Ureter (tissue), 1 donor: ENCODE results near the gene BSG. TPM values are rescaled to one million over a fixed set of nuclear protein-coding genes. Genes with fewer than 3 reads are reported as not detected.
A peak's percentile ranks its signal among the peaks of the same experiment; 100 is the strongest.

Experiments
- DNase-seq: peaks from one replicate; pipeline ENCODE4 v3.0.0-alpha.2; 2020; ENCODE audit warnings: low spot score
- total RNA-seq: library from RNA; stranded (reverse); gene quantifications from one replicate; pipeline ENCODE4 v1.2.4, GENCODE V29; 2023
- donor health status: DM: yes; HTN: yes; CAD: no.

Gene BSG
- total RNA-seq, 1 donor from 2014 or later, result 273 TPM

DNA sequence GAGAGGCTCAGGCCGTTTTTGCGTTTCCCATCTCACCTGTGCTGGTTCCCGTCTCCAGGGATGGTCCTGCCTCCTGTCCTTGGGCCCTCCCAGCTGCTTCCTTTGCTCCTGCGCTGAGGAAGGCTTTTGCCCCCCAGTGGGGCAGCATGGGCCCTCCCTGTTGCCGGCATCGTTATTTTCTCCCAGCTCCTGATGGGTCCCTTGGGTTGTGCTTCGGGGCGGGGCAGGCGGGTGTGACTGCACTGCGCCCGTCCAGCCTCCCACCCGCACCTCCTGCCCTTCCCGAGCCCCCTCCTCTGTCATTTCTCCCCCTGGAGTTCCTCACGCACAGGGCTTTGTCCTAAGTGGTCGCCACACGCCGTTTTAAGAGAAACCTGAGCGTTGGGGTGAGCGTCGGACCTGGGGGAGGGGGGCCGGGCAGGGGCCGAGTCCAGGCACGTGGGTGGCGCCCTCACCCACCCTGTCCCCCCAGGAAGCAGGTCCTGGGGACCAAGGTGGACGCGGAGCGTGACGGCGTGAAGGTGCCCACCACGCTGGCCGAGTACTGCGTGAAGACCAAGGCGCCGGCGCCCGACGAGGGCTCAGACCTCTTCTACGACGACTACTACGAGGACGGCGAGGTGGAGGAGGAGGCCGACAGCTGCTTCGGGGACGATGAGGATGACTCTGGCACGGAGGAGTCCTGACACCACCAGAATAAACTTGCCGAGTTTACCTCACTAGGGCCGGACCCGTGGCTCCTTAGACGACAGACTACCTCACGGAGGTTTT is 31.3 kb upstream of the BSG start:
- no peak for DNase-seq

DNA sequence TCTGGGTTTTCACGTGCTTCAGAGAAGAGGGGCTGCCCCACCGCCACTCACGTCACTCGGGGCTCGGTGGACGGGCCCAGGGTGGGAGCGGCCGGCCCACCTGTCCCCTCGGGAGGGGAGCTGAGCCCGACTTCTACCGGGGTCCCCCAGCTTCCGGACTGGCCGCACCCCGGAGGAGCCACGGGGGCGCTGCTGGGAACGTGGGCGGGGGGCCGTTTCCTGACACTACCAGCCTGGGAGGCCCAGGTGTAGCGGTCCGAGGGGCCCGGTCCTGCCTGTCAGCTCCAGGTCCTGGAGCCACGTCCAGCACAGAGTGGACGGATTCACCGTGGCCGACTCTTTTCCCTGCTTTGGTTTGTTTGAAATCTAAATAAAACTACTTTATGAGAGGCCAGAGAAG is 30.7 kb upstream of the BSG start:
- DNase-seq, result no peak

- no peak for DNase-seq
These were observed 30.1 kb upstream of the BSG start for GRCh38 chr19:542173-542866.

- DNase-seq, result no peak
These were observed 28.3 kb upstream of the BSG start, which contains the start of gene GZMM for GRCh38 chr19:543910-544608. Gene GZMM (plus strand): TSS chr19:544053. CDS start chr19:544072, 19 bp downstream.

GRCh38 chr19:547117-547516 is 25.3 kb upstream of the BSG start:
- no peak for DNase-seq

GRCh38 chr19:547836-548720 is 24.3 kb upstream of the BSG start:
- DNase-seq, result no peak

DNA sequence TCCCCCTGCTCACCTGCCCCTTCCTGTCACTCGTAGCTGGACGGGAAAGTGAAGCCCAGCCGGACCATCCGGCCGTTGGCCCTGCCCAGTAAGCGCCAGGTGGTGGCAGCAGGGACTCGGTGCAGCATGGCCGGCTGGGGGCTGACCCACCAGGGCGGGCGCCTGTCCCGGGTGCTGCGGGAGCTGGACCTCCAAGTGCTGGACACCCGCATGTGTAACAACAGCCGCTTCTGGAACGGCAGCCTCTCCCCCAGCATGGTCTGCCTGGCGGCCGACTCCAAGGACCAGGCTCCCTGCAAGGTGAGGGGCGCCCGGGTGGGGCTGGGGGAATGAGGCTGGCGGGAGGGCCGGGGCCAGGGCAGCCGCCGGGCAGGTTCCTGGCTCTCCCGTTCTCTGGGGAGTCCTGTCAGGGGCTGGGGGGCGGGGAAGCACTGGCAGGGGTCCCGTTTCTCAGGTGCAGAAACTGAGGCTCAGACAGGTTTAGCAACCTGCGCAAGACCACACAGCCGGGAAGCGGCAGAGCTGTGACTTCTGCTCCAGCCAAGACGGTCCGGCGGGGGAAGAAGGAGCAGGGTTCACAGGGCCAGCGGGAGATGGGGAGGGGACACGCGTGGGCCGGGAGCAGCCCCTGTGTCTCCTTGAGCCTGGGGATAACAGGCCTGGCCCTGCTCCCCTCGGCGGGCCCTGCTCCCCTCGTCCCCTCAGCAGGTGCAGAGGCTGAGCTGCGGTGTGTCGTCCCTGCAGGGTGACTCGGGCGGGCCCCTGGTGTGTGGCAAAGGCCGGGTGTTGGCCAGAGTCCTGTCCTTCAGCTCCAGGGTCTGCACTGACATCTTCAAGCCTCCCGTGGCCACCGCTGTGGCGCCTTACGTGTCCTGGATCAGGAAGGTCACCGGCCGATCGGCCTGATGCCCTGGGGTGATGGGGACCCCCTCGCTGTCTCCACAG is 23.2 kb upstream of the BSG start:
- peak; percentile 39 for DNase-seq

DNA sequence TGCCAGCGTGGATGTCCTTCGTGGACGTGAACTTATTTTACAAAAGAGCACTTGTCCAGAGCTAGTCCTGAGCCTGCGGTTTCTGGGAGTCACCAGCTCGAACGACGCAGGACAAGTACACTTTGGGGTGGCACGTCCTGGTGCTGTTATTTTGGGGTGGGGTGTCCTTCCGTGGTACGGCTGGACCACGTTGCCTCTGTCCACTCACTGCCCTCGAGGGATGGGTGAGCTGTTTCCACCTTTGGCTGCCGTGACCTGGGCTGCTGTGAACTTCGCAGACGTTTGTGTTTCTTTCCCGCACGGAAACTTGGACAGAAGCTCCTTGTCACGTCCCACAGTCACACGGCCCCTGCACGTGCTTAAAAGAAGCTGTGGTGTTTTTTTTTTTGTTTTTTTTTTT is 17.6 kb upstream of the BSG start:
- DNase-seq, result no peak

DNA sequence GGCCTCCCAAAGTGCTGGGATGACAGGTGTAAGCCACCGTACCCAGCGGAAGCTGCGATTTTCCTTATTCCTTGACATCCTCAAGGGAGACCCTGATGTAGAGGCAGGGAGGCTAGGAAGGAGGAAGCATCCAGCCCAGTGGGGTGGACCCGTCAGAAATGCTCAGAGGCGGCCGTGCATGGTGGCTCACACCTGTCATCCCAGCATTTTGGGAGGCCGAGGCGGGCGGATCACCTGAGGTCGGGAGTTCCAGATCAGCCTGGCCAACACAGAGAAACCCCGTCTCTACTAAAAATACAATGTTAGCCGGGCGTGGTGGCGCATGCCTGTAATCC is 17.0 kb upstream of the BSG start:
- DNase-seq, result no peak

DNA sequence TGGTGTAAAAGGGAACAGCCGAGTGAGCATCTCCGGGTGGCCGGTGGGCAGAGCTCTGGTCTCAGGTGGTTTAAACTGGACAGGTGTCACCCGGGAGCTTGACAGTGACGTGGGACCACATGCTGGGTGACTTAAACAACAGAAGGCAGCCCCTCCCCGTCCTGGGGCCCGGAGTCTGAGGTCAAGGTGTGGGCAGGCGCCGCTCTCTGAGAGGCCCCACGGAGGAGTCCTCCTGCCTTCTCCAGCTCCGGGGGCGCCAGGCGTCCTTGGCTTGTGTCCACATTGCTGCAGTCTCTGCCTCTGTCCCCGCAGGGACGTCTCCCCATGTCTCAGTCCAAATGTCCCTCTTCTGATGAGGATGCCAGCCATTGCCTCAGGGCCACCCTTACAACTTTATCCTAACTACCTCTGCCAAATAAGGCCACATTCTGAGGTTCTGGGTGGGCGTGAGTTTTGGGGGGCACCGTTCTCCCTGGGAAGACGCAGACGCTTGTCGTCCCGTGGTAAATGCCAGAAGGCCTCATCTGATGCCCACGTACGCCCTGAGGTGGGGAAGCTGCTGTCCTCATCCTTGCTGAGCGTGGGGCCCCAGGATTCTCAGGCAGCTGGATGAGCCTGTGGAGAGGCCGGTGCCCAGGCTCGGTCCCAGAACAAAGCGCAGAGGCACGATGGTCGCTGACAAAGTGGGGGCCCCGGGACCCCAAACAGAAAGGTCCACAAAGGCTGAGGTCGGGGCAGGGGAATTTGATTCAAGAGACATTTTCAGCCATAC is 15.6 kb upstream of the BSG start:
- no peak for DNase-seq

GRCh38 chr19:558770-559439 is 13.5 kb upstream of the BSG start:
- DNase-seq, result no peak

GRCh38 chr19:560121-560520 is 12.3 kb upstream of the BSG start:
- DNase-seq, result no peak

DNA sequence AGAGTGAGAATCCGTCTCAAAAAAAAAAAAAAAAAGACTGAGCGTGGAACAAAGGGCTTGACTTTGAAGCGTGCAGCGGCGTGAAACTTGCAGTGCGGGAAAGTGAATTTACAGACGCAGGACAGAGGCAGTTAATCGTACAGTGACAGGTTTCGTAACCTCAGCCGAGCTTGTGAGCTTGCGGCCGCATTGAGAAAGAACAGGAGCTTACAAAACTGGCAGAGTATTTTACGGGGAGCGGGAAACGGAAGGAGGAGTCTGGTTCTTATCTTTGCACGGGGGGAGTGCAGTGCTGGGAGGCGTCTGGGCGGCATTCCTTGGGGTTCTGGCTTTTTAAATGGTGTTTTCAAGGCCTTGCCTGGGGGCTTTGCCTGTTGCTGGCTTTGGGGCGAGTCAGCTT is 6.0 kb upstream of the BSG start:
- no peak for DNase-seq

- DNase-seq, result no peak
These were observed 5.6 kb upstream of the BSG start for GRCh38 chr19:566844-567243.

DNA sequence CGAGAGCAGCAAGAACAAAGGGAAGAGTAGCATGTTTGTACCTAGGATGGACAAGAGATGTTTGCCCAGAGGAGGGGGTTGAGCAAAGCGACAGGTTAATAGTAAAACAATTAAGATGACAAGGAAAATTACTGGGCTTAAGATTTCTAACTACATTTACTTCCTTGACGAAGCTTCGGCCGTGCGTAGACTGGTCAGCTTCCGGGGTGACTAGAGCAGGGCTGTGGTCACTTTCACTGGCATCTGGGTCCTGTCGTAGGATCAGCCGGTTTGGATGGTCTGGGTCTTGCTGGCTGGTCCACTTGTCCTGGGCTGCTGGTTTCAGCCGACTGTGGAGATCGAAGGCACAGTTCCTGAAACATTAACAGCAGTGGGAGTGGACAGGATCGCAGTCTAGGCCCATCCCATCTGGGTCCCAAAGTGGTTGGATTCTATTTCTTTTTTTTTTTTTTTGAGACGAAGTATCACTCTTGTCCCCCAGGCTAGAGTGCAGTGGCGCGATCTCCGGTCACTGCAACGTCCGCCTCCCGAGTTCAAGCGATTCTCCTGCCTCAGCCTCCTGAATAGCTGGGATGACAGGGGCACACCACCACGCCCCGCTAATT is 5.0 kb upstream of the BSG start:
- DNase-seq, result no peak

- no peak for DNase-seq
These were observed 2.1 kb upstream of the BSG start for GRCh38 chr19:570251-570686.

DNA sequence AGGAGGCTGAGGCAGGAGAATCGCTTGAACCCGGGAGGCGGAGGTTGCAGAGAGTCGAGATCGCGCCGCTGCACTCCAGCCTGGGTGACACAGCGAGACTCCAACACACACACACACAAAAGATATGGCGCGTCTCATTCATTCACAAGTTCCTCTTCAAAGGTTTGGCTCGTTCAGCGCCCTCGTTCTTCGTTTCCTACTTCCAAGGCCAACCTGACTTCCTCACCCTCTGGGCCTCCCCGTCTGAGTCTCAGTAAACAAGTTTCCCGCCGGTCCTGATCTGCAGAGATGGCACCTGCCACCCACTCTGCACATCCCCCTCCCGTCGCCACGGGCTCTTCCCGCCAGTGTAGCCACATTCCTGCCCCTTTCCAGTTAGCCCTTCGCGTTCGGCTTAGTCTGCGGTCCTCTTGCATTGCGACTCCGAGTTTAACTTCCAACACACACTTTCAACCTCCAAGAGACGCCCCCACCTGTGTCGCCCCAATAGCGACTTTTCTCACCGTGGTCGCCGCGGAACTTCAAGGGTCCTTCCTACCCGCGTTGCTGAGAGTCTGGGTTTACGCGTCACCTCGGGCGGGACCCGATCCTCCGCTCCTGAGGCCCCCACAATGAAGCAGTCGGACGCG is 1.3 kb upstream of the BSG start:
- DNase-seq, result no peak

DNA sequence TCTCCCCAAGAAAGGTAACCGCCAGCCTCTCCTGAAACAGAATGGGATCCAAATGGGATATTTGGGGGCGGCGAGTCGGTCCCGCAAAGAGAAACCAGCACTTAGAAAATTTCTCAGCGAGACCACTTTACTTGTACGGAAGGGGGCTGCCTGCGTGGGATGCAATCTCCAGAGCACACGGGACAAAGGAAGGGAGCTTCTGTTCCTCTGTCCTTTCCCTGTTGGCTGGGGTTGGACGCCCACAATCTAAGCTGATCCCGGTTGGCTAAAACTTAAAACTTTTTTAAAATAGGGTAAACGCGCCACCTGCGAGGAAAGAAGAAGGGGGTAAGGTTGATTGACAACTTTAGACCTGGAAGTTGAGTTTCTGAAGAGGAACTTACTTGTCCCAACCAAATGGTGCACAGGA is 826 bp upstream of the BSG start:
- DNase-seq, result no peak
